Subcutaneous abdominal adipose tissue (tissue), 5 donors: ENCODE measurements around the gene NFKB1.

ENCODE experiments used
- H3K27ac ChIP-seq: one replicate; pipeline ENCODE4 v1.7.0; 2013; ENCODE audit warnings: low read depth, mild to moderate bottlenecking, inconsistent platforms, low read length, moderate library complexity
- H3K27me3 ChIP-seq, 5 donors: one replicate each; pipeline ENCODE4 v1.7.0; 2013; ENCODE audit warnings: low read length in 5 of 5, inconsistent platforms in 1 of 5; ENCODE audit not compliant: control insufficient read depth in 5 of 5, insufficient read depth in 4 of 5
- H3K36me3 ChIP-seq, 5 donors: one replicate each; pipeline ENCODE4 v1.7.0; 2013; ENCODE audit warnings: low read length in 5 of 5; ENCODE audit not compliant: control insufficient read depth in 5 of 5, insufficient read depth in 5 of 5
- H3K4me1 ChIP-seq, 5 donors: one replicate each; pipeline ENCODE4 v1.7.0; 2013; ENCODE audit warnings: low read length in 5 of 5, mild to moderate bottlenecking in 3 of 5, moderate library complexity in 1 of 5; ENCODE audit not compliant: control insufficient read depth in 5 of 5, insufficient read depth in 5 of 5
- H3K4me3 ChIP-seq, 5 donors: one replicate each; pipeline ENCODE4 v1.7.0; 2013; ENCODE audit warnings: low read length in 5 of 5, low read depth in 1 of 5
- H3K9ac ChIP-seq, 5 donors: one replicate each; pipeline ENCODE4 v1.7.0; 2013; ENCODE audit warnings: low read length in 5 of 5, mild to moderate bottlenecking in 4 of 5, moderate library complexity in 3 of 5
- H3K9me3 ChIP-seq, 5 donors: one replicate each; pipeline ENCODE4 v1.7.0; 2013; ENCODE audit warnings: low read length in 5 of 5; ENCODE audit not compliant: control insufficient read depth in 5 of 5
- donor health status: healthy.
- donor health status: healthy.
- donor health status: healthy.
- donor health status: healthy.
- donor health status: healthy.

Gene NFKB1

GRCh38 chr4:102600689-102601088, 99.5 kb downstream of the NFKB1 start:
- Histone ChIP-seq H3K9me3 (no peaks in the 10 kb centered on the region), H3K4me1 (no peaks in the 10 kb centered on the region), H3K27ac (no peak overlapping the region), H3K36me3 (peaks cover 61 to 88% (median 70%) of the 10 kb centered on the region in 5 donors), H3K27me3 (no peaks in the 10 kb centered on the region), H3K4me3 (no peak overlapping the region), H3K9ac (no peak overlapping the region)

- Histone ChIP-seq H3K27me3 (no peaks in the 10 kb centered on the region), H3K4me3 (no peak overlapping the region), H3K9me3 (no peaks in the 10 kb centered on the region), H3K27ac (no peak overlapping the region), H3K36me3 (peaks cover 58 to 87% (median 68%) of the 10 kb centered on the region in 5 donors), H3K9ac (no peak overlapping the region), H3K4me1 (no peaks in the 10 kb centered on the region)
Observed at GRCh38 chr4:102601586-102602227, 100.5 kb downstream of the NFKB1 start.

- Histone ChIP-seq H3K4me3 (no peak overlapping the region), H3K4me1 (no peaks in the 10 kb centered on the region), H3K36me3 (peaks cover 49 to 88% (median 65%) of the 10 kb centered on the region in 5 donors), H3K9ac (no peak overlapping the region), H3K9me3 (no peaks in the 10 kb centered on the region), H3K27me3 (no peaks in the 10 kb centered on the region), H3K27ac (no peak overlapping the region)
Observed at GRCh38 chr4:102604222-102604940, 103.2 kb downstream of the NFKB1 start.

GRCh38 chr4:102606261-102606660, 105.1 kb downstream of the NFKB1 start:
- Histone ChIP-seq H3K36me3 (peaks cover 48 to 89% (median 66%) of the 10 kb centered on the region in 5 donors), H3K9me3 (no peaks in the 10 kb centered on the region), H3K4me1 (no peaks in the 10 kb centered on the region), H3K9ac (no peak overlapping the region), H3K27ac (no peak overlapping the region), H3K27me3 (no peaks in the 10 kb centered on the region), H3K4me3 (no peak overlapping the region)

GRCh38 chr4:102606846-102607450, 105.8 kb downstream of the NFKB1 start:
- Histone ChIP-seq H3K27me3 (no peaks in the 10 kb centered on the region), H3K9me3 (no peaks in the 10 kb centered on the region), H3K4me3 (no peak overlapping the region), H3K27ac (no peak overlapping the region), H3K4me1 (no peaks in the 10 kb centered on the region), H3K9ac (no peak overlapping the region), H3K36me3 (peaks cover 54 to 89% (median 66%) of the 10 kb centered on the region in 5 donors)

GRCh38 chr4:102608190-102608589, 107.0 kb downstream of the NFKB1 start:
- Histone ChIP-seq H3K36me3 (peaks cover 56 to 96% (median 76%) of the 10 kb centered on the region in 5 donors), H3K27ac (no peak overlapping the region), H3K4me3 (no peak overlapping the region), H3K27me3 (no peaks in the 10 kb centered on the region), H3K9ac (no peak overlapping the region), H3K4me1 (peaks cover 0 to 4% (median 0%) of the 10 kb centered on the region in 5 donors), H3K9me3 (no peaks in the 10 kb centered on the region)

GRCh38 chr4:102610007-102610406, 108.8 kb downstream of the NFKB1 start:
- no peaks in the 10 kb centered on the region for H3K27me3 ChIP-seq
- peaks cover 0 to 10% (median 0%) of the 10 kb centered on the region in 5 donors for H3K4me1 ChIP-seq
- no peak overlapping the region for H3K4me3 ChIP-seq
- H3K9ac ChIP-seq, result no peak overlapping the region
- H3K9me3 ChIP-seq, result no peaks in the 10 kb centered on the region
- no peak overlapping the region for H3K27ac ChIP-seq
- peaks cover 42 to 98% (median 83%) of the 10 kb centered on the region in 5 donors for H3K36me3 ChIP-seq

- Histone ChIP-seq H3K36me3 (peaks cover 41 to 98% (median 86%) of the 10 kb centered on the region in 5 donors), H3K4me3 (no peak overlapping the region), H3K9ac (no peak overlapping the region), H3K9me3 (no peaks in the 10 kb centered on the region), H3K27me3 (no peaks in the 10 kb centered on the region), H3K4me1 (peaks cover 0 to 12% (median 0%) of the 10 kb centered on the region in 5 donors), H3K27ac (no peak overlapping the region)
Observed at GRCh38 chr4:102610476-102610875, 109.3 kb downstream of the NFKB1 start.

- Histone ChIP-seq H3K4me3 (no peak overlapping the region), H3K4me1 (peaks cover 0 to 19% (median 0%) of the 10 kb centered on the region in 5 donors), H3K9ac (no peak overlapping the region), H3K27ac (no peak overlapping the region), H3K36me3 (peaks cover 36 to 95% (median 87%) of the 10 kb centered on the region in 5 donors), H3K9me3 (no peaks in the 10 kb centered on the region), H3K27me3 (no peaks in the 10 kb centered on the region)
Observed at GRCh38 chr4:102612210-102612609, 111.1 kb downstream of the NFKB1 start.

GRCh38 chr4:102612824-102613366, 111.7 kb downstream of the NFKB1 start:
- H3K27me3 ChIP-seq, result no peaks in the 10 kb centered on the region
- peaks cover 33 to 91% (median 83%) of the 10 kb centered on the region in 5 donors for H3K36me3 ChIP-seq
- no peak overlapping the region for H3K9ac ChIP-seq
- H3K27ac ChIP-seq, result no peak overlapping the region
- H3K4me1 ChIP-seq, result peaks cover 0 to 19% (median 0%) of the 10 kb centered on the region in 5 donors
- H3K4me3 ChIP-seq, result no peak overlapping the region
- no peaks in the 10 kb centered on the region for H3K9me3 ChIP-seq
